GM23338 (cell line): ENCODE measurements around the gene SLC45A3. TPM values are rescaled to one million over a fixed set of nuclear protein-coding genes. Genes with fewer than 3 reads are reported as not detected.

ENCODE experiments used
- ATAC-seq: fragments of 200-7000 bp; cut with Tn5 transposase; 3 replicates; pipeline ENCODE4 v1.9.1; 2020
- DNase-seq: peaks from one replicate; pipeline ENCODE4 v3.0.0-alpha.2; 2015; ENCODE audit warnings: low spot score
- H2AFZ ChIP-seq: fragments of 200-600 bp; sonication (generic); 2 replicates; pipeline ENCODE4 v1.8.0; 2016; ENCODE audit warnings: antibody characterized with exemption, mild to moderate bottlenecking, moderate library complexity
- H3F3A ChIP-seq: fragments of 200-600 bp; sonication (generic); replicated peaks from 2 replicates; pipeline ENCODE4 v1.8.0; 2017; ENCODE audit warnings: antibody characterized with exemption, mixed run types, low read depth
- H3K27ac ChIP-seq: fragments of 200-600 bp; sonication (generic); 2 replicates; pipeline ENCODE4 v1.6.1; 2016; ENCODE audit warnings: low read depth
- H3K27me3 ChIP-seq: fragments of 200-600 bp; sonication (generic); 2 replicates; pipeline ENCODE4 v1.8.0; 2016; ENCODE audit warnings: mild to moderate bottlenecking, mixed run types, moderate library complexity; ENCODE audit not compliant: insufficient read depth
- H3K36me3 ChIP-seq: fragments of 200-600 bp; sonication (generic); 2 replicates; pipeline ENCODE4 v1.8.0; 2016; ENCODE audit warnings: mild to moderate bottlenecking; ENCODE audit not compliant: insufficient read depth
- H3K4me1 ChIP-seq: fragments of 200-600 bp; sonication (generic); 2 replicates; pipeline ENCODE4 v1.8.0; 2016; ENCODE audit warnings: mild to moderate bottlenecking, moderate library complexity; ENCODE audit not compliant: insufficient read depth
- H3K4me2 ChIP-seq: fragments of 200-600 bp; sonication (generic); 2 replicates; pipeline ENCODE4 v1.7.1; 2017; ENCODE audit warnings: mixed run types
- H3K4me3 ChIP-seq: fragments of 200-600 bp; sonication (generic); 2 replicates; pipeline ENCODE4 v1.6.1; 2016; ENCODE audit warnings: mixed run types
- H3K79me2 ChIP-seq: fragments of 200-600 bp; sonication (generic); replicated peaks from 2 replicates; pipeline ENCODE4 v1.8.0; 2017; ENCODE audit warnings: mild to moderate bottlenecking; ENCODE audit not compliant: insufficient read depth
- H3K9me2 ChIP-seq: fragments of 200-600 bp; sonication (generic); 2 replicates; pipeline ENCODE4 v1.8.0; 2017; ENCODE audit not compliant: insufficient read depth
- H4K20me1 ChIP-seq: fragments of 200-600 bp; sonication (generic); replicated peaks from 2 replicates; pipeline ENCODE4 v1.8.0; 2017; ENCODE audit warnings: mild to moderate bottlenecking; ENCODE audit not compliant: insufficient read depth
- H3K27ac Mint-ChIP-seq: 2 replicates; pipeline ENCODE4 v1.8.0; 2020; ENCODE audit warnings: inconsistent platforms, mild to moderate bottlenecking, moderate library complexity, mixed read lengths
- H3K27me3 Mint-ChIP-seq: 3 replicates; pipeline ENCODE4 v1.8.0; 2022; ENCODE audit warnings: low read depth, mild to moderate bottlenecking, moderate library complexity, mixed read lengths, inconsistent platforms; ENCODE audit not compliant: insufficient read depth, poor library complexity
- H3K36me3 Mint-ChIP-seq: 3 replicates; pipeline ENCODE4 v1.8.0; 2021; ENCODE audit warnings: low read depth, mild to moderate bottlenecking, inconsistent platforms, moderate library complexity, mixed read lengths
- H3K4me1 Mint-ChIP-seq: 3 replicates; pipeline ENCODE4 v1.8.0; 2020; ENCODE audit warnings: mild to moderate bottlenecking, inconsistent platforms, mixed read lengths
- H3K4me3 Mint-ChIP-seq: 3 replicates; pipeline ENCODE4 v1.8.0; 2021; ENCODE audit warnings: moderate library complexity, mild to moderate bottlenecking, inconsistent platforms, mixed read lengths
- H3K9me3 Mint-ChIP-seq: 3 replicates; pipeline ENCODE4 v1.8.0; 2020; ENCODE audit warnings: moderate library complexity, mild to moderate bottlenecking, inconsistent platforms, mixed read lengths
- CREB1 ChIP-seq: fragments of 250-450 bp; sonication (Bioruptor Pico); IDR thresholded peaks from 2 replicates; pipeline ENCODE4 v1.5.0; 2020; ENCODE audit warnings: low read depth, mild to moderate bottlenecking, moderate library complexity
- EZH2 ChIP-seq: fragments of 200-600 bp; sonication (generic); IDR thresholded peaks from one replicate; pipeline ENCODE4 v1.8.0; 2017; ENCODE audit warnings: antibody characterized with exemption, mild to moderate bottlenecking, low read depth; ENCODE audit not compliant: unreplicated experiment
- EZH2phosphoT487 ChIP-seq: fragments of 200-600 bp; sonication (generic); IDR thresholded peaks from one replicate; pipeline ENCODE4 v1.8.1; 2018; ENCODE audit warnings: antibody characterized with exemption; ENCODE audit not compliant: unreplicated experiment
- JUNB ChIP-seq: IDR thresholded peaks from one replicate; pipeline ENCODE4 v1.6.1; 2016; ENCODE audit warnings: antibody characterized with exemption; ENCODE audit not compliant: unreplicated experiment
- NANOG ChIP-seq: IDR thresholded peaks from 2 replicates; pipeline ENCODE4 v1.6.1; 2016; ENCODE audit warnings: antibody characterized with exemption, borderline replicate concordance
- POLR2AphosphoS5 ChIP-seq: IDR thresholded peaks from 2 replicates; pipeline ENCODE4 v1.6.1; 2016; ENCODE audit warnings: antibody characterized with exemption, low read depth
- STAT1 ChIP-seq: IDR thresholded peaks from one replicate; pipeline ENCODE4 v1.6.1; 2016; ENCODE audit warnings: antibody characterized with exemption; ENCODE audit not compliant: unreplicated experiment
- ZNF114 ChIP-seq: fragments of 250-450 bp; sonication (Bioruptor Pico); IDR thresholded peaks from 2 replicates; pipeline ENCODE4 v1.5.0; 2020; ENCODE audit warnings: mild to moderate bottlenecking, moderate library complexity
- ZNF331 ChIP-seq: fragments of 250-450 bp; sonication (Bioruptor Pico); IDR thresholded peaks from 2 replicates; pipeline ENCODE4 v1.5.0; 2020; ENCODE audit warnings: low read depth, mild to moderate bottlenecking, moderate library complexity
- polyA plus RNA-seq: library from polyadenylated mRNA; unstranded; fragments of >200 nt; fragmentation: Nextera tagmentation; extraction: Ambion mirVana; gene quantifications from 2 replicates; pipeline ENCODE4 v1.2.1, GENCODE V29; 2016
- total RNA-seq: library from RNA; depleted of rRNA; stranded (reverse); fragments of >200 nt; shearing (Covaris generic); gene quantifications from 2 replicates; pipeline ENCODE4 v1.2.3, GENCODE V29; 2014
- TF ChIP-seq, protein P1 (sequence below), 2 experiments: fragments of 200-600 bp in 1 of 2; sonication (generic) in 1 of 2; conservative IDR thresholded peaks; 2 replicates each; pipeline versions ENCODE4 v1.5.1 to v1.6.1; 2016 to 2017; ENCODE audit warnings: antibody characterized with exemption in 2 of 2, low read depth in 2 of 2, mild to moderate bottlenecking in 2 of 2, moderate library complexity in 1 of 2
- TF ChIP-seq, protein P2 (sequence below): fragments of 250-450 bp; sonication (Bioruptor Pico); IDR thresholded peaks from 2 replicates; pipeline ENCODE4 v1.5.0; 2020; ENCODE audit warnings: mild to moderate bottlenecking, moderate library complexity

The SLC45A3 gene
- total and polyA plus RNA-seq, 2 experiments from 2014 or later = 4.7 to 16.0 TPM

GRCh38 chr1:205615789-205616188 is 64.5 kb downstream of the SLC45A3 start:
- DNase-seq (no peak), ATAC-seq (no peak)
- Histone ChIP-seq H3K36me3 (peaks cover 52% of the 10 kb centered on the region), H3K4me3 (no peak overlapping the region), H3K9me2 (no peaks in the 10 kb centered on the region), H2AFZ (no peak overlapping the region), H3K27ac (no peak overlapping the region), H3K4me1 (no peaks in the 10 kb centered on the region), H4K20me1 (peaks cover 36% of the 10 kb centered on the region), H3K4me2 (no peak overlapping the region), H3F3A (no peaks in the 10 kb centered on the region), H3K79me2 (peaks cover 27% of the 10 kb centered on the region), H3K27me3 (no peaks in the 10 kb centered on the region)
- peaks cover 64% of the 10 kb centered on the region for H3K36me3 Mint-ChIP-seq
- H3K9me3 Mint-ChIP-seq = no peaks in the 10 kb centered on the region
- H3K27me3 Mint-ChIP-seq = no peaks in the 10 kb centered on the region
- no peak overlapping the region for H3K27ac Mint-ChIP-seq
- 0 out of 3 replicates have a peak, but pooled peaks cover 4% of the 10 kb centered on the region for H3K4me1 Mint-ChIP-seq
- TF ChIP-seq STAT1 (no peak), CREB1 (CRISPR knock-in tag) (no peak), NANOG (no peak), POLR2AphosphoS5 (no peak), EZH2 (no peak)
- TF ChIP-seq, protein P1, sequence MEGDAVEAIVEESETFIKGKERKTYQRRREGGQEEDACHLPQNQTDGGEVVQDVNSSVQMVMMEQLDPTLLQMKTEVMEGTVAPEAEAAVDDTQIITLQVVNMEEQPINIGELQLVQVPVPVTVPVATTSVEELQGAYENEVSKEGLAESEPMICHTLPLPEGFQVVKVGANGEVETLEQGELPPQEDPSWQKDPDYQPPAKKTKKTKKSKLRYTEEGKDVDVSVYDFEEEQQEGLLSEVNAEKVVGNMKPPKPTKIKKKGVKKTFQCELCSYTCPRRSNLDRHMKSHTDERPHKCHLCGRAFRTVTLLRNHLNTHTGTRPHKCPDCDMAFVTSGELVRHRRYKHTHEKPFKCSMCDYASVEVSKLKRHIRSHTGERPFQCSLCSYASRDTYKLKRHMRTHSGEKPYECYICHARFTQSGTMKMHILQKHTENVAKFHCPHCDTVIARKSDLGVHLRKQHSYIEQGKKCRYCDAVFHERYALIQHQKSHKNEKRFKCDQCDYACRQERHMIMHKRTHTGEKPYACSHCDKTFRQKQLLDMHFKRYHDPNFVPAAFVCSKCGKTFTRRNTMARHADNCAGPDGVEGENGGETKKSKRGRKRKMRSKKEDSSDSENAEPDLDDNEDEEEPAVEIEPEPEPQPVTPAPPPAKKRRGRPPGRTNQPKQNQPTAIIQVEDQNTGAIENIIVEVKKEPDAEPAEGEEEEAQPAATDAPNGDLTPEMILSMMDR (conservative IDR thresholded peaks at IDR 0.05; ENCODE audit: low read depth in 2 of 2) = no peak
- H3K4me3 Mint-ChIP-seq = no peak overlapping the region

- Histone ChIP-seq H3F3A (no peaks in the 10 kb centered on the region), H3K4me2 (no peak overlapping the region), H3K4me1 (no peaks in the 10 kb centered on the region), H3K9me2 (no peaks in the 10 kb centered on the region), H4K20me1 (peaks cover 34% of the 10 kb centered on the region), H3K27me3 (no peaks in the 10 kb centered on the region), H3K27ac (no peak overlapping the region), H3K4me3 (no peak overlapping the region), H3K36me3 (peaks cover 40% of the 10 kb centered on the region), H2AFZ (no peak overlapping the region), H3K79me2 (peaks cover 36% of the 10 kb centered on the region)
- Mint-ChIP-seq H3K27ac (no peak overlapping the region), H3K4me3 (no peak overlapping the region), H3K27me3 (no peaks in the 10 kb centered on the region), H3K4me1 (0 out of 3 replicates have a peak, but pooled peaks cover 4% of the 10 kb centered on the region), H3K36me3 (peaks cover 50% of the 10 kb centered on the region; the same call in 2 of the 3 replicates), H3K9me3 (no peaks in the 10 kb centered on the region)
- DNase-seq = no peak
- ATAC-seq = no peak
- TF ChIP-seq ZNF114 (CRISPR knock-in tag) (no peak), EZH2 (no peak), EZH2phosphoT487 (no peak), NANOG (no peak), JUNB (no peak), ZNF331 (CRISPR knock-in tag) (no peak), STAT1 (no peak), POLR2AphosphoS5 (no peak)
- TF ChIP-seq, protein P1 (conservative IDR thresholded peaks at IDR 0.05; ENCODE audit: low read depth in 2 of 2) = no peak
- TF ChIP-seq, protein P2, sequence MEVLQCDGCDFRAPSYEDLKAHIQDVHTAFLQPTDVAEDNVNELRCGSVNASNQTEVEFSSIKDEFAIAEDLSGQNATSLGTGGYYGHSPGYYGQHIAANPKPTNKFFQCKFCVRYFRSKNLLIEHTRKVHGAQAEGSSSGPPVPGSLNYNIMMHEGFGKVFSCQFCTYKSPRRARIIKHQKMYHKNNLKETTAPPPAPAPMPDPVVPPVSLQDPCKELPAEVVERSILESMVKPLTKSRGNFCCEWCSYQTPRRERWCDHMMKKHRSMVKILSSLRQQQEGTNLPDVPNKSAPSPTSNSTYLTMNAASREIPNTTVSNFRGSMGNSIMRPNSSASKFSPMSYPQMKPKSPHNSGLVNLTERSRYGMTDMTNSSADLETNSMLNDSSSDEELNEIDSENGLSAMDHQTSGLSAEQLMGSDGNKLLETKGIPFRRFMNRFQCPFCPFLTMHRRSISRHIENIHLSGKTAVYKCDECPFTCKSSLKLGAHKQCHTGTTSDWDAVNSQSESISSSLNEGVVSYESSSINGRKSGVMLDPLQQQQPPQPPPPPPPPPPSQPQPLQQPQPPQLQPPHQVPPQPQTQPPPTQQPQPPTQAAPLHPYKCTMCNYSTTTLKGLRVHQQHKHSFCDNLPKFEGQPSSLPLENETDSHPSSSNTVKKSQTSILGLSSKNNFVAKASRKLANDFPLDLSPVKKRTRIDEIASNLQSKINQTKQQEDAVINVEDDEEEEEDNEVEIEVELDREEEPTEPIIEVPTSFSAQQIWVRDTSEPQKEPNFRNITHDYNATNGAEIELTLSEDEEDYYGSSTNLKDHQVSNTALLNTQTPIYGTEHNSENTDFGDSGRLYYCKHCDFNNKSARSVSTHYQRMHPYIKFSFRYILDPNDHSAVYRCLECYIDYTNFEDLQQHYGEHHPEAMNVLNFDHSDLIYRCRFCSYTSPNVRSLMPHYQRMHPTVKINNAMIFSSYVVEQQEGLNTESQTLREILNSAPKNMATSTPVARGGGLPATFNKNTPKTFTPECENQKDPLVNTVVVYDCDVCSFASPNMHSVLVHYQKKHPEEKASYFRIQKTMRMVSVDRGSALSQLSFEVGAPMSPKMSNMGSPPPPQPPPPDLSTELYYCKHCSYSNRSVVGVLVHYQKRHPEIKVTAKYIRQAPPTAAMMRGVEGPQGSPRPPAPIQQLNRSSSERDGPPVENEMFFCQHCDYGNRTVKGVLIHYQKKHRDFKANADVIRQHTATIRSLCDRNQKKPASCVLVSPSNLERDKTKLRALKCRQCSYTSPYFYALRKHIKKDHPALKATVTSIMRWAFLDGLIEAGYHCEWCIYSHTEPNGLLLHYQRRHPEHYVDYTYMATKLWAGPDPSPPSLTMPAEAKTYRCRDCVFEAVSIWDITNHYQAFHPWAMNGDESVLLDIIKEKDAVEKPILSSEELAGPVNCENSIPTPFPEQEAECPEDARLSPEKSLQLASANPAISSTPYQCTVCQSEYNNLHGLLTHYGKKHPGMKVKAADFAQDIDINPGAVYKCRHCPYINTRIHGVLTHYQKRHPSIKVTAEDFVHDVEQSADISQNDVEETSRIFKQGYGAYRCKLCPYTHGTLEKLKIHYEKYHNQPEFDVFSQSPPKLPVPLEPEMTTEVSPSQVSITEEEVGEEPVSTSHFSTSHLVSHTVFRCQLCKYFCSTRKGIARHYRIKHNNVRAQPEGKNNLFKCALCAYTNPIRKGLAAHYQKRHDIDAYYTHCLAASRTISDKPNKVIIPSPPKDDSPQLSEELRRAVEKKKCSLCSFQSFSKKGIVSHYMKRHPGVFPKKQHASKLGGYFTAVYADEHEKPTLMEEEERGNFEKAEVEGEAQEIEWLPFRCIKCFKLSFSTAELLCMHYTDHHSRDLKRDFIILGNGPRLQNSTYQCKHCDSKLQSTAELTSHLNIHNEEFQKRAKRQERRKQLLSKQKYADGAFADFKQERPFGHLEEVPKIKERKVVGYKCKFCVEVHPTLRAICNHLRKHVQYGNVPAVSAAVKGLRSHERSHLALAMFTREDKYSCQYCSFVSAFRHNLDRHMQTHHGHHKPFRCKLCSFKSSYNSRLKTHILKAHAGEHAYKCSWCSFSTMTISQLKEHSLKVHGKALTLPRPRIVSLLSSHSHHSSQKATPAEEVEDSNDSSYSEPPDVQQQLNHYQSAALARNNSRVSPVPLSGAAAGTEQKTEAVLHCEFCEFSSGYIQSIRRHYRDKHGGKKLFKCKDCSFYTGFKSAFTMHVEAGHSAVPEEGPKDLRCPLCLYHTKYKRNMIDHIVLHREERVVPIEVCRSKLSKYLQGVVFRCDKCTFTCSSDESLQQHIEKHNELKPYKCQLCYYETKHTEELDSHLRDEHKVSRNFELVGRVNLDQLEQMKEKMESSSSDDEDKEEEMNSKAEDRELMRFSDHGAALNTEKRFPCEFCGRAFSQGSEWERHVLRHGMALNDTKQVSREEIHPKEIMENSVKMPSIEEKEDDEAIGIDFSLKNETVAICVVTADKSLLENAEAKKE (CRISPR knock-in tag) = no peak
Measured at GRCh38 chr1:205613854-205614412, 66.4 kb downstream of the SLC45A3 start.
